ENCODE measurements around the gene HERPUD1.

- TF ChIP-seq EZH2phosphoT487 (IDR thresholded peaks at IDR 0.05; ENCODE audit: borderline replicate concordance) (no peak), CTCF (conservative IDR thresholded peaks at IDR 0.05; ENCODE audit: low read length) (no peak)
Observed at GRCh38 chr16:56944954-56945839, 13.3 kb downstream of the HERPUD1 start.
